ENCODE measurements around the gene OR52E4.

DNA sequence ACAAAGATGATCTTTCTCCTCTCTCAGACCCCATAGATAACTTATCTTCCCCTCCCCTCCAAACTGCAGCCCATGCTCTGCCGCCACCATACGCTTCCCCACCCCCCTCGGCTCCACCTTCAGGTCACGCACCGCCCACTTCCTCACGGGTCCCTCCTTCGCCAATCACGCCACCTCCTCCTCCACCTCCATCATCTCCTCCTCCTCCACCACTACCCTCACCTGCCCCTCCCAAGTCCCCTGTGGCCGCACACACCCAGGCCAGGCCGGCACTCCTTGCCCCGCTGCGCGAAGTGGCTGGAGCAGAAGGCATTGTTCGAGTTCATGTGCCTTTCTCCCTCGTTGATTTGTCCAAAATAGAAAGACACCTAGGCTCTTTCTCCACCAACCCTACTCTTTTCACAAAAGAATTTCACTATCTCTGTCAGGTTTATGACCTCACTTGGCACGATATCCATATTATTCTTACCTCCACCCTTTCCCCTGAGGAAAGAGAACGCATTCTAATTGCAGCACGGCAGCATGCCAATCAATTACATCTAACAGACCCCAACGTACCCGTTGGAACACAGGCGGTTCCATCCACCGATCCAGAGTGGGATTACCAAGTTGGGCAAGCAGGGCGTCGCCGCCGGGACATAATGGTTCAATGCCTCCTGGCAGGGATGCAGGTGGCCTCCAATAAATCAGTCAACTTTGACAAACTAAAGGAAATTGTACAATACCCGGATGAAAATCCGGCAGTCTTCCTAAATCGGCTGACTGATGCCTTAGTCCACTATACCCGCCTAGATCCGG, 49.3 kb downstream of the OR52E4 start:
- TF ChIP-seq MAZ (IDR thresholded peaks at IDR 0.05; ENCODE audit: borderline replicate concordance, low read depth, low read length), result no peak
- no peak for TF ChIP-seq MAZ (CRISPR knock-in tag; IDR thresholded peaks at IDR 0.05; ENCODE audit: low read depth)
- TF ChIP-seq, protein P1, sequence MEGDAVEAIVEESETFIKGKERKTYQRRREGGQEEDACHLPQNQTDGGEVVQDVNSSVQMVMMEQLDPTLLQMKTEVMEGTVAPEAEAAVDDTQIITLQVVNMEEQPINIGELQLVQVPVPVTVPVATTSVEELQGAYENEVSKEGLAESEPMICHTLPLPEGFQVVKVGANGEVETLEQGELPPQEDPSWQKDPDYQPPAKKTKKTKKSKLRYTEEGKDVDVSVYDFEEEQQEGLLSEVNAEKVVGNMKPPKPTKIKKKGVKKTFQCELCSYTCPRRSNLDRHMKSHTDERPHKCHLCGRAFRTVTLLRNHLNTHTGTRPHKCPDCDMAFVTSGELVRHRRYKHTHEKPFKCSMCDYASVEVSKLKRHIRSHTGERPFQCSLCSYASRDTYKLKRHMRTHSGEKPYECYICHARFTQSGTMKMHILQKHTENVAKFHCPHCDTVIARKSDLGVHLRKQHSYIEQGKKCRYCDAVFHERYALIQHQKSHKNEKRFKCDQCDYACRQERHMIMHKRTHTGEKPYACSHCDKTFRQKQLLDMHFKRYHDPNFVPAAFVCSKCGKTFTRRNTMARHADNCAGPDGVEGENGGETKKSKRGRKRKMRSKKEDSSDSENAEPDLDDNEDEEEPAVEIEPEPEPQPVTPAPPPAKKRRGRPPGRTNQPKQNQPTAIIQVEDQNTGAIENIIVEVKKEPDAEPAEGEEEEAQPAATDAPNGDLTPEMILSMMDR (CRISPR knock-in tag; IDR thresholded peaks at IDR 0.05), result no peak
- no peak for TF ChIP-seq ZNF263 (CRISPR knock-in tag; IDR thresholded peaks at IDR 0.05)

Data from HepG2 (cell line).